Measurements from ENCODE around the gene SON. TPM values are rescaled to one million over a fixed set of nuclear protein-coding genes. Genes with fewer than 3 reads are reported as not detected.

The SON gene
- total and polyA plus RNA-seq, 11 donors: 78.0 to 201 (median 130) TPM

DNA sequence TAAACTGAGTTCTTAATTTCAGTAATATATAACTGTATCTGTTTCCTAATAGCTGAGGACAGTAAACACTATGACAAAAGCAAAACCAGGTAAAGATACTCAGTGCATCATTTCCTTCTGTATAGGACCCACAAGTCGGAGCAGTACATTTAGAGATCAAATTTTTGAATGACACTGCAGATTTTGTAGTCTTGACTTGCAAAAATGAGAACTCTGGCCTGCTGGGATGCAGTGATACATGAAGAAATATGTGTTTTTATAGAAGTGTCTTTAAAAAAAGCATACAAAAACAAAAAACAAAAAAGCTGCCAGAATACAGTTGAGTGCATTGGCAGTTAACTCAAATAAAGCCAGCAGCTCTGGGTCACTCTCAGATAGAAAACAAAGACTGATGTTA is 19.9 kb upstream of the SON start:
- TF ChIP-seq, protein P1, sequence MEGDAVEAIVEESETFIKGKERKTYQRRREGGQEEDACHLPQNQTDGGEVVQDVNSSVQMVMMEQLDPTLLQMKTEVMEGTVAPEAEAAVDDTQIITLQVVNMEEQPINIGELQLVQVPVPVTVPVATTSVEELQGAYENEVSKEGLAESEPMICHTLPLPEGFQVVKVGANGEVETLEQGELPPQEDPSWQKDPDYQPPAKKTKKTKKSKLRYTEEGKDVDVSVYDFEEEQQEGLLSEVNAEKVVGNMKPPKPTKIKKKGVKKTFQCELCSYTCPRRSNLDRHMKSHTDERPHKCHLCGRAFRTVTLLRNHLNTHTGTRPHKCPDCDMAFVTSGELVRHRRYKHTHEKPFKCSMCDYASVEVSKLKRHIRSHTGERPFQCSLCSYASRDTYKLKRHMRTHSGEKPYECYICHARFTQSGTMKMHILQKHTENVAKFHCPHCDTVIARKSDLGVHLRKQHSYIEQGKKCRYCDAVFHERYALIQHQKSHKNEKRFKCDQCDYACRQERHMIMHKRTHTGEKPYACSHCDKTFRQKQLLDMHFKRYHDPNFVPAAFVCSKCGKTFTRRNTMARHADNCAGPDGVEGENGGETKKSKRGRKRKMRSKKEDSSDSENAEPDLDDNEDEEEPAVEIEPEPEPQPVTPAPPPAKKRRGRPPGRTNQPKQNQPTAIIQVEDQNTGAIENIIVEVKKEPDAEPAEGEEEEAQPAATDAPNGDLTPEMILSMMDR (IDR thresholded peaks at IDR 0.05): no peak
- TF ChIP-seq POLR2A (IDR thresholded peaks at IDR 0.05): no peak
- H3K36me3 ChIP-seq: peaks cover 0 to 89% (median 54%) of the 10 kb centered on the region in 9 donors
- intact Hi-C loops (cut with DNase I): no loop called here
- H3K27me3 ChIP-seq: no peaks in the 10 kb centered on the region
- H3K27ac ChIP-seq: no peak overlapping the region
- WGBS, 4 donors: 75 to 87% (median 77%) methylated on average over 1 of the region's 1 CpG
- no peaks in the 10 kb centered on the region for H3K9me3 ChIP-seq
- H3K4me3 ChIP-seq: no peak overlapping the region
- ATAC-seq (no peak), DNase-seq (no peak)
- H3K4me1 ChIP-seq: peaks cover 0 to 4% (median 0%) of the 10 kb centered on the region in 12 donors

DNA sequence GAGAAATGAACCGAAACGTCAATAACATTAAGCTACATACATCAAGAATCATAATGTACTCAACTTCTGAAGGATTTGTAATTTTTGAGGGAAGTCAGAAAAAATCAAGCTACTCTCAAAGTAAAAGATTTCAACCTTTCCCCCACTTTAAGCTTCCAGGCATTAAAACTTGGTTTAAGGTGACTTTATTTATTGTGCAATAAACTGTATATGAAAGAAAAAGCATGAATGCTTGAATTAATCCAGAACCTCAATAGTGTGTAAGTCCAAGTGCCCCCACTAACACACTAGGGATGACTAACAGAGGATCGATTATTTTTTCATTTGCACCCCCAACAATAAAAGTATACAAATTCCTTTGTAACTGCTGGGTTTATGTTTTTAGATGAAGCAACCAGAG is 11.8 kb upstream of the SON start:
- no peak for DNase-seq
- H3K36me3 ChIP-seq: peaks cover 0 to 100% (median 93%) of the 10 kb centered on the region in 9 donors
- WGBS, 4 donors: 92 to 95% (median 92%) methylated on average over 3 of the region's 3 CpGs

DNA sequence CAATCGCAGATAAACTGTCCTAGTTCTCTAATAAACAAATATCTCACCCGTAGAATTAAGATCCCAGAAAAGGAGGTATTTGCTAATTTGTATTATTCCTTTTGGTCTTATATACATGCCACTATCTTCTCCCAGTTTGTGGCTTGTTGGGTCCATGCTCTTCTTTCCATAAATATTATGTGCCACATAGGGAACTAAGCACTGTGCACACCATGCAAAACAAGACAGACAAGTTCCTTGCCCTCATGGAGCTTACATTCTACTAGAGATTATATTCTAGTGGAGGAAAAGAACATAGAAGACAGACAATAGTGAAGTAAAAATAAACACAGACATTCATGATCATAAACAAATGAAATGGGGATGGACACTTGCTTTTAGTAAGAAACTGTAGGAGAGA is 5.6 kb upstream of the SON start:
- peaks cover 0 to 71% (median 68%) of the 10 kb centered on the region in 9 donors for H3K36me3 ChIP-seq
- H3K4me1 ChIP-seq: peaks cover 0 to 16% (median 10%) of the 10 kb centered on the region in 12 donors
- H3K27ac ChIP-seq: no peak overlapping the region
- intact Hi-C loops (cut with DNase I): no loop called here
- WGBS, 4 donors: 94 to 100% (median 98%) methylated on average over 2 of the region's 2 CpGs
- no peak for ATAC-seq
- no peaks in the 10 kb centered on the region for H3K27me3 ChIP-seq
- H3K4me3 ChIP-seq: no peak overlapping the region
- no peak for DNase-seq
- H3K9me3 ChIP-seq: no peaks in the 10 kb centered on the region
- no peak for TF ChIP-seq POLR2A (IDR thresholded peaks at IDR 0.05)
- TF ChIP-seq, protein P1 (IDR thresholded peaks at IDR 0.05): no peak

More for the DNA sequence above, 11.8 kb upstream of the SON start:
- intact Hi-C loops (cut with DNase I): no loop called here
- H3K27ac ChIP-seq: no peak overlapping the region
- ATAC-seq: no peak
- TF ChIP-seq, protein P1 (IDR thresholded peaks at IDR 0.05): no peak
- TF ChIP-seq POLR2A (IDR thresholded peaks at IDR 0.05): no peak
- H3K9me3 ChIP-seq: no peaks in the 10 kb centered on the region
- no peak overlapping the region for H3K4me3 ChIP-seq
- no peaks in the 10 kb centered on the region for H3K4me1 ChIP-seq
- no peaks in the 10 kb centered on the region for H3K27me3 ChIP-seq

DNA sequence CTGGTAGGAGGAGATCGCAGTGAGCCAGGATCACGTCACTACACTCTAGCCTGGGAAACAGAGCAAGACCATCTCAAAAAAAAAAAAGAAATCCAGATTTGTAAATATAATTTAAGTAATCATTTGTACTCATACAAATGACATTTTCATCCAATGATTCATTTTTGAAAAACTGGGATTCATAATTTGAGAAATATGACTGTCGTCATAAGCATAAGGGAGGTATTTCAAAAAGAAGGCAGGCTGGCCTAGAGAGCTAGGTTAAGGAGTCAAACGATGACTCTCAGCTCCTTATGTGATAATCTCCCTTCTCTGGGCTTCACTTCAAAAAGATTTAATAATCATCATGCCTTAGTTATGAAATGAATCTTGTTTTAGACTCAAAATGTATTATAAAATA is 3.2 kb upstream of the SON start:
- Histone ChIP-seq H3K27me3 (no peaks in the 10 kb centered on the region), H3K4me3 (no peak overlapping the region), H3K4me1 (peaks cover 0 to 23% (median 16%) of the 10 kb centered on the region in 12 donors), H3K9me3 (no peaks in the 10 kb centered on the region), H3K36me3 (peaks cover 0 to 47% (median 44%) of the 10 kb centered on the region in 9 donors), H3K27ac (no peak overlapping the region)
- 81 to 84% (median 82%) methylated on average over 4 of the region's 4 CpGs for WGBS, 4 donors
- no peak for ATAC-seq
- DNase-seq: no peak
- TF ChIP-seq, protein P1 (IDR thresholded peaks at IDR 0.05): no peak
- TF ChIP-seq POLR2A (IDR thresholded peaks at IDR 0.05): no peak
- intact Hi-C loops (cut with DNase I): loop anchor here in 5 of 10 donors (5.0 to 10.0 kb wide), 5 partner anchors 47 to 62 kb away; partner anchors contain the start of genes DONSON (in 3 of the 5), DNAJC28 (in 1 of the 5) and TMEM50B (in 1 of the 5)

Measured in heart left ventricle (tissue), 16 donors.